ENCODE measurements around the gene SF3A2. TPM values are rescaled to one million over a fixed set of nuclear protein-coding genes. Genes with fewer than 3 reads are reported as not detected.
"Not testable (repeated sequence)": the region's sequence is repeated elsewhere in the genome, so short reads cannot be mapped to it uniquely, and the experiment has no call there.

The SF3A2 gene
- total and polyA plus RNA-seq, 4 donors: 2.2 to 32.0 (median 13.2) TPM

DNA sequence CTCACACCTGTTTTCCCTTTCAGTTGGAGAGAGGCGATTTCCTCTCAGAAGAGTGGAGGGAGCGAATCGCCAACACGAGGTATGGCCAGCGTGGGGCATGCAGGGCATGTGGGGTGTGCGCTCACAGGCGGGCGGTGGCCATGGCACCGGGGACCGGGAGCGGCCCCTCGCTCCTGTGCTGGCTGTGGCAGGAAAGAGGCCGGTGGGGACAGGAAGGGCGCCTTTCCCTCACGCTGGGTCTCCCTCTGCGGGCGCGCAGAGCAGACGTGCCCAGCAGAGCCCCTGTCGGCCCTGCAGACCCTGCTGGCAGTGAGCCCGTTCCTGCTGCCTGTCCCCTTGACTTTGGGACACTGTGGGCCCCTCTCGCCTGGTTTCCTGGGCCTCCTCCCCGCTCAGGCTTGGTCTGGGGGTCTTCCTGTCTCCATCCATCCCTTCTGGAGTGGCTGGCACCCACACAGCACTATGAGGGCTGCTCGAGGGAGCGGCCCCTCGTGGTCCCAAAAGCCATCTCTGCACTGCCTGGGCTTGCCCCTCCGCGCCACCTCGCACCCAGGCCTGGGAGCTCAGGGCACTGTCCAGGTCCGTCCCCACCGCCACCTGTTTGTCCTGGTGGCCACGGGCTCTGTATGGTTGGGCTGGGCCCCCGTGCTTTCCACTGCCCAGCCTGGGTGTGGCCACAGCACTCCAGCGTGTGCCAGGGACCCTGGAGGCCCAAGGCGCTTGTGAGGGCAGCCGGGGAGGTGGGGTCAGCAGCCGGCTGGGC lies 36.6 kb upstream of the SF3A2 start:
- 94% methylated on average over 37 of the region's 37 CpGs for WGBS
- Histone ChIP-seq H3K4me3 (ENCODE audit: low read depth in 1 of 3, low read length in 3 of 3) (no peak overlapping the region), H3K27ac (ENCODE audit: low read depth in 1 of 2, low read length in 2 of 2) (no peak overlapping the region), H3K36me3 (ENCODE audit: control insufficient read depth in 4 of 4, insufficient read depth in 3 of 4, low read depth in 1 of 4, low read length in 3 of 4) (peaks cover 2 to 49% (median 10%) of the 10 kb centered on the region in 4 donors), H3K27me3 (ENCODE audit: control insufficient read depth in 4 of 4, insufficient read depth in 4 of 4, low read length in 3 of 4) (no peaks in the 10 kb centered on the region), H3K9me3 (ENCODE audit: control insufficient read depth in 4 of 4, low read length in 3 of 4) (no peaks in the 10 kb centered on the region), H3K9ac (ENCODE audit: low read depth in 1 of 2, low read length in 2 of 2) (no peak overlapping the region), H3K4me1 (ENCODE audit: control insufficient read depth in 4 of 4, insufficient read depth in 4 of 4, low read length in 3 of 4) (no peaks in the 10 kb centered on the region)
- DNase-seq (ENCODE audit: low spot score): no peak
- TF ChIP-seq HNF4G (IDR thresholded peaks at IDR 0.05) (no peak), YY1 (IDR thresholded peaks at IDR 0.05) (no peak), ATF3 (IDR thresholded peaks at IDR 0.05) (no peak), MAX (IDR thresholded peaks at IDR 0.05) (no peak), JUND (IDR thresholded peaks at IDR 0.05) (no peak), NR2F2 (IDR thresholded peaks at IDR 0.05) (no peak)
- TF ChIP-seq, protein P1, sequence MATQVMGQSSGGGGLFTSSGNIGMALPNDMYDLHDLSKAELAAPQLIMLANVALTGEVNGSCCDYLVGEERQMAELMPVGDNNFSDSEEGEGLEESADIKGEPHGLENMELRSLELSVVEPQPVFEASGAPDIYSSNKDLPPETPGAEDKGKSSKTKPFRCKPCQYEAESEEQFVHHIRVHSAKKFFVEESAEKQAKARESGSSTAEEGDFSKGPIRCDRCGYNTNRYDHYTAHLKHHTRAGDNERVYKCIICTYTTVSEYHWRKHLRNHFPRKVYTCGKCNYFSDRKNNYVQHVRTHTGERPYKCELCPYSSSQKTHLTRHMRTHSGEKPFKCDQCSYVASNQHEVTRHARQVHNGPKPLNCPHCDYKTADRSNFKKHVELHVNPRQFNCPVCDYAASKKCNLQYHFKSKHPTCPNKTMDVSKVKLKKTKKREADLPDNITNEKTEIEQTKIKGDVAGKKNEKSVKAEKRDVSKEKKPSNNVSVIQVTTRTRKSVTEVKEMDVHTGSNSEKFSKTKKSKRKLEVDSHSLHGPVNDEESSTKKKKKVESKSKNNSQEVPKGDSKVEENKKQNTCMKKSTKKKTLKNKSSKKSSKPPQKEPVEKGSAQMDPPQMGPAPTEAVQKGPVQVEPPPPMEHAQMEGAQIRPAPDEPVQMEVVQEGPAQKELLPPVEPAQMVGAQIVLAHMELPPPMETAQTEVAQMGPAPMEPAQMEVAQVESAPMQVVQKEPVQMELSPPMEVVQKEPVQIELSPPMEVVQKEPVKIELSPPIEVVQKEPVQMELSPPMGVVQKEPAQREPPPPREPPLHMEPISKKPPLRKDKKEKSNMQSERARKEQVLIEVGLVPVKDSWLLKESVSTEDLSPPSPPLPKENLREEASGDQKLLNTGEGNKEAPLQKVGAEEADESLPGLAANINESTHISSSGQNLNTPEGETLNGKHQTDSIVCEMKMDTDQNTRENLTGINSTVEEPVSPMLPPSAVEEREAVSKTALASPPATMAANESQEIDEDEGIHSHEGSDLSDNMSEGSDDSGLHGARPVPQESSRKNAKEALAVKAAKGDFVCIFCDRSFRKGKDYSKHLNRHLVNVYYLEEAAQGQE (IDR thresholded peaks at IDR 0.05): no peak

GRCh38 chr19:2200624-2201294 lies 35.9 kb upstream of the SF3A2 start:
- not testable (repeated sequence) for DNase-seq (ENCODE audit: low spot score); H3K27me3 ChIP-seq (ENCODE audit: control insufficient read depth in 4 of 4, insufficient read depth in 4 of 4, low read length in 3 of 4); H3K27ac ChIP-seq (ENCODE audit: low read depth in 1 of 2, low read length in 2 of 2); H3K9me3 ChIP-seq (ENCODE audit: control insufficient read depth in 4 of 4, low read length in 3 of 4); H3K4me1 ChIP-seq (ENCODE audit: control insufficient read depth in 4 of 4, insufficient read depth in 4 of 4, low read length in 3 of 4); H3K4me3 ChIP-seq (ENCODE audit: low read depth in 1 of 3, low read length in 3 of 3); H3K9ac ChIP-seq (ENCODE audit: low read depth in 1 of 2, low read length in 2 of 2)
- WGBS: 98% methylated on average over 50 of the region's 50 CpGs
- peaks cover 3 to 42% (median 11%) of the 10 kb centered on the region in 4 donors for H3K36me3 ChIP-seq (ENCODE audit: control insufficient read depth in 4 of 4, insufficient read depth in 3 of 4, low read depth in 1 of 4, low read length in 3 of 4)

- WGBS: 97% methylated on average over 21 of the region's 21 CpGs
- H3K27me3 ChIP-seq (ENCODE audit: control insufficient read depth in 4 of 4, insufficient read depth in 4 of 4, low read length in 3 of 4): no peaks in the 10 kb centered on the region
- H3K9ac ChIP-seq (ENCODE audit: low read depth in 1 of 2, low read length in 2 of 2): no peak overlapping the region
- H3K36me3 ChIP-seq (ENCODE audit: control insufficient read depth in 4 of 4, insufficient read depth in 3 of 4, low read depth in 1 of 4, low read length in 3 of 4): peaks cover 3 to 40% (median 13%) of the 10 kb centered on the region in 4 donors
- TF ChIP-seq FOXA1 (IDR thresholded peaks at IDR 0.05): no peak
- no peak overlapping the region for H3K4me3 ChIP-seq (ENCODE audit: low read depth in 1 of 3, low read length in 3 of 3)
- H3K4me1 ChIP-seq (ENCODE audit: control insufficient read depth in 4 of 4, insufficient read depth in 4 of 4, low read length in 3 of 4): no peaks in the 10 kb centered on the region
- H3K9me3 ChIP-seq (ENCODE audit: control insufficient read depth in 4 of 4, low read length in 3 of 4): no peaks in the 10 kb centered on the region
- DNase-seq (ENCODE audit: low spot score): no peak
- no peak overlapping the region for H3K27ac ChIP-seq (ENCODE audit: low read depth in 1 of 2, low read length in 2 of 2)
Measured at GRCh38 chr19:2201473-2202148, 35.0 kb upstream of the SF3A2 start.
